Esophagus muscularis mucosa (tissue), 3 donors: ENCODE measurements around the gene ZXDC.

ENCODE experiments used
- EP300 ChIP-seq: sonication (generic); formaldehyde crosslinking; IDR thresholded peaks from one replicate; pipeline ENCODE4 v1.6.1; 2017; ENCODE audit warnings: antibody characterized with exemption
- TF ChIP-seq, protein P1 (sequence below), 3 experiments: fragments of 200-600 bp in 2 of 3; fragments of 450-650 bp in 1 of 3; sonication (generic) in 2 of 3; IDR thresholded peaks; one replicate each; pipeline ENCODE4 v1.5.1; 2017 to 2019; ENCODE audit warnings: antibody characterized with exemption in 3 of 3, mild to moderate bottlenecking in 2 of 3, moderate library complexity in 1 of 3

DNA sequence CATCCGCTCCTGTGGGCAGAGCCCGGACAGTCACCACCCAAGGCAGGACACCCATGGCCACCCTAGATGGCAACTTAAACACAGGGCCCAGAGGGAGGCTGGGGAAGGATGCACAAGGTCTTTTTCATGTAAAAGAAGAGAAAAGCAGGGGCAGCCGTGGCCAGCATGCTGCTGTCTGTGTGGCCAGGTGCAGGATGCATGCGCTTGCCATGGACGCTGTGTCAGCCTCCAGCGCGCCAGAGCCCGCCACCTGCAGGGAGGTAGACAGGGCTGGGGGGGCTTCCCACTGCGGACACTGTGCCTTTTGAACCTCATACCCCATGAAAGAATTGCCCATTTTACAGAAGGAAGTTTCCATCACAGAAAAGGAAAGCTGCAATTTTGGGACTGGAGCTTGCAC is 23.7 kb upstream of the ZXDC start:
- TF ChIP-seq, protein P1, sequence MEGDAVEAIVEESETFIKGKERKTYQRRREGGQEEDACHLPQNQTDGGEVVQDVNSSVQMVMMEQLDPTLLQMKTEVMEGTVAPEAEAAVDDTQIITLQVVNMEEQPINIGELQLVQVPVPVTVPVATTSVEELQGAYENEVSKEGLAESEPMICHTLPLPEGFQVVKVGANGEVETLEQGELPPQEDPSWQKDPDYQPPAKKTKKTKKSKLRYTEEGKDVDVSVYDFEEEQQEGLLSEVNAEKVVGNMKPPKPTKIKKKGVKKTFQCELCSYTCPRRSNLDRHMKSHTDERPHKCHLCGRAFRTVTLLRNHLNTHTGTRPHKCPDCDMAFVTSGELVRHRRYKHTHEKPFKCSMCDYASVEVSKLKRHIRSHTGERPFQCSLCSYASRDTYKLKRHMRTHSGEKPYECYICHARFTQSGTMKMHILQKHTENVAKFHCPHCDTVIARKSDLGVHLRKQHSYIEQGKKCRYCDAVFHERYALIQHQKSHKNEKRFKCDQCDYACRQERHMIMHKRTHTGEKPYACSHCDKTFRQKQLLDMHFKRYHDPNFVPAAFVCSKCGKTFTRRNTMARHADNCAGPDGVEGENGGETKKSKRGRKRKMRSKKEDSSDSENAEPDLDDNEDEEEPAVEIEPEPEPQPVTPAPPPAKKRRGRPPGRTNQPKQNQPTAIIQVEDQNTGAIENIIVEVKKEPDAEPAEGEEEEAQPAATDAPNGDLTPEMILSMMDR (IDR thresholded peaks at IDR 0.05): no peak
- no peak for TF ChIP-seq EP300
